NCI-H510A treated with DMSO at 0.1 percent for 48 hours (cell line): ENCODE measurements around the gene ZBTB24.
"Not testable (repeated sequence)": the region's sequence is repeated elsewhere in the genome, so short reads cannot be mapped to it uniquely, and the experiment has no call there.

ENCODE experiments used
- DNase-seq: peaks from one replicate; lab custom pipeline; 2025; lab: John Stamatoyannopoulos, UW

ZBTB24 gene

DNA sequence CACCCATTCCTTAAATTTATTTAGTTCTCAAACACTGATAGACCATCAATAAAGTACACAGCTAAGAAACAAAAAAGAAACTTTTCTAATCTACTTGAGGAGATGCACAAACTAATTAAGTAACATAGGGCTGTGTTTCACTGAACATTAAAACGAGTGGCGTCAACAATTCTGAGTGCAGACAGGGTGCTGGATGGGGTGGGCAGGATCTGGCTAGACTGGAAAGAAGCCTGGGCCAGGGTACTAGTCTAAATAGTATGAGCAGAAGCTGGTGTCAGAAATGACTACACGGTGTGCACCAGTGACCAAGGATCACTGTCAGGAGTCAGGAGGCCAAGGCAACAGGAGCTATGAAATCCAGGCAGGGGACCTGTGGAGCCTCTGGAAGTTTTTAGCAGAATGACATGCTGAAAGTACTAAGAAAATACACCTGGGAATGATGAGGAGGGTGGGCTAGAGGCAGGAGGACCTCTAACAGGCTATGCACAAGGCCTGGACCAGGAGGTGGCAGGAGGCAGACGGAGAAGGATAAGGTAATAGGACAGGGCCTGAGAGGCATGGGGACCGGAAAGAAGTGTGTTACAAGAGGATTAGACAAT lies 13.3 kb downstream of the ZBTB24 start:
- DNase-seq = no peak

DNA sequence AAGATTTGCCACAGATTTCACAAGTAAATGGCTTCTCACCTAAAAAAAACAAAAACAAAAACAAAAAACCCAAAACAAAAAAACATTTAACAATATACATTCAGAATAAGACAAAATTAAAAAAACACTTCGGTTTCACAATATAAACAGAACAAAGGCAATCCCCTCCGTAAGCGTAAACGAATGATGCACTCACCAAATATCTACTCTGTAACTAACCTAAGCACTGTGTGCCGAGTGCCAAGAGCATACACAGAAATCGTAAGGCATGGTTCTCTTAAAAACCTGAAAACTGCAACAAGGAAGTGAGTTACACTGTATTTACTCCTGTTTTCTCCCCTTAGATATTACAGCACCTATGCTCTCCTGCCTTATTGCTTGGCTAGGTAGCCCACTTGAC lies 15.3 kb downstream of the ZBTB24 start:
- no peak for DNase-seq

- no peak for DNase-seq
These were observed 16.7 kb downstream of the ZBTB24 start for GRCh38 chr6:109466212-109466923.

DNA sequence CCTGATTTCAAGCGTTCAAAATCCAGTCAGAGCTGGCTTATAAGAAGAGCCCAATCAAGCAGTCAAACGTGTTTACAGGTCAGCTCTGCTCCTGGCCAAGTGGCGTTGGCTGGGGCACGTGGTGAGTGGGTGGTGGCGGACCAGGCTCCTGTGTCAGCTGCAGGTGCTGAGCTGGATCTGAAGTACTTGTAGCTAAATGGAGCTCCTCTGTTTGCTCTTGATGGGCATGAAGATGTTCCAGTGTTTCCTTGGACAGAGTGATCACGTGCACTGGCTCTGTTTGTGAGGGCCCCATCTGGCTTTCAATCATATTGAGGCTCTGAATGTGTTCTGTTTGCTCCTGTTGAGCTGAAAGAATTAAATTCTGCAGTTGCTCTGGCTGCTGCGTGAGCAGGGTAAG lies 17.2 kb downstream of the ZBTB24 start:
- DNase-seq = peak; percentile 57

GRCh38 chr6:109461733-109462526 lies 21.1 kb downstream of the ZBTB24 start:
- no peak for DNase-seq

DNA sequence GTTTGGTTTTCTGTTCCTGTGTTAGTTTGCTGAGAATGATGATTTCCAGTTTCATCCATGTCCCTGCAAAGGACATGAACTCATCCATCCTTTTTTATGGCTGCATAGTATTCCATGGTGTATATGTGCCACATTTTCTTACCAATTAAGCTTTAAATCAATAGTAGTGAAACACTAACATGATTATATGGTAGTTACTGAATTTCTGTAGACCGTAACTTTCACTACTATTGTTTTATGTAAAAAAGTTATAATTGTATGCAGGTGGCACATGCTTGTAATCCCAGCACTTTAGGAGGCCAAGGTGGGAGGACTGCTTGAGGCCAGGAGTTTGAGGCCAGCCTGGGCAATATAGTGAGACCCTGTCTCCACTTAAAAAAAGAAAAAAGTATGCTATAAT lies 21.8 kb downstream of the ZBTB24 start:
- not testable (repeated sequence) for DNase-seq

DNA sequence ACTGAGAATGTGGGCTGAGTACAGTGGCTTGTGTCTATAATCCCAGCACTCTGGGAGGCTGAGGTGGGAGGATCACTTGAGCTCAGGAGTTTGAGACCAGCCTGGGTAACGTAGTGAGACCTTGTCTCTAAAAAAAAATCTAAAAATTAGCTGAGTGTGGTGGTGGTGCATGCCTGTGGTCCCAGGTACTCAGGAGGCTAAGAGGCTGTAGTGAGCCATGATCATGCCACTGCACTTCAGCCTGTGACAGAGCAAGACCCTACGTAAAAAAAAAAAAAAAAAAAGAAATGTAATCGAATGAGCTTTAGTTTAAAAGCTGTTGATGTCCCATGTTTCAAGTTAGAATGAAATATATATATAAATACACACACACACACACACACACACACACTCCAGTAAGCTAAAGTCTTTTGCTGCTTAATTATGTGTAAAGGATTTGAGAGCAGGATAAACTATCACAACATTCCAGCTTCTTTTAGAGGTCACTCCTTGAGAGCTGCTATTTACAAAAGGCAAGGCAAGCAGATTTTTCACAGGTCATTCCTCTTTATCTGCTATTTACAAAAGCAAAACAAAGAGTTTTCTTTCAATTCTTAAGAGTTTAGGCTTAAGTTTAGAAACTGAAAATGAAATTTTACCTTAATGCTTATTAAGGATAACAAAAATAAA lies 22.7 kb downstream of the ZBTB24 start:
- no peak for DNase-seq

- DNase-seq = peak; percentile 24
These were observed 24.1 kb downstream of the ZBTB24 start for GRCh38 chr6:109458774-109459531.

DNA sequence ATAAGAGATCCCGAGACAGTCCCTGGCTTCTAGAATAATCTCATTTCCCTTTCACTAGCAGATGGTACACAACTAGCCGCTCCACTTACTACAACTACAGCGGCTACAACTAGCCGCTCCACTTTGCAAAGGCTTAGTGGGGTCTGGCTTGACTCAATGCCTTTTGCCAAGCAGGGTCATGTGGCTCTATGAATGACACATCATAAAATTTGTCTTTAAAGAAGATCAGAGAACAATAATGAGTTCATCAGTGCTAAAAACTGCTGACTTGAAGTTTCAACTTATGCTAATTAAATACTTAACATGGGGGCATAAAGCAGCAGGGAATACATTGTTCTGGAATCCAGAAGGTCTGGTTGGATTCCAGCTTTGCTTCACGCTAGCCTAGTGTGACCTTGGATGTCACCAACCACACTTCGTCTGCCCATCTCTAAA lies 25.4 kb downstream of the ZBTB24 start:
- no peak for DNase-seq

DNA sequence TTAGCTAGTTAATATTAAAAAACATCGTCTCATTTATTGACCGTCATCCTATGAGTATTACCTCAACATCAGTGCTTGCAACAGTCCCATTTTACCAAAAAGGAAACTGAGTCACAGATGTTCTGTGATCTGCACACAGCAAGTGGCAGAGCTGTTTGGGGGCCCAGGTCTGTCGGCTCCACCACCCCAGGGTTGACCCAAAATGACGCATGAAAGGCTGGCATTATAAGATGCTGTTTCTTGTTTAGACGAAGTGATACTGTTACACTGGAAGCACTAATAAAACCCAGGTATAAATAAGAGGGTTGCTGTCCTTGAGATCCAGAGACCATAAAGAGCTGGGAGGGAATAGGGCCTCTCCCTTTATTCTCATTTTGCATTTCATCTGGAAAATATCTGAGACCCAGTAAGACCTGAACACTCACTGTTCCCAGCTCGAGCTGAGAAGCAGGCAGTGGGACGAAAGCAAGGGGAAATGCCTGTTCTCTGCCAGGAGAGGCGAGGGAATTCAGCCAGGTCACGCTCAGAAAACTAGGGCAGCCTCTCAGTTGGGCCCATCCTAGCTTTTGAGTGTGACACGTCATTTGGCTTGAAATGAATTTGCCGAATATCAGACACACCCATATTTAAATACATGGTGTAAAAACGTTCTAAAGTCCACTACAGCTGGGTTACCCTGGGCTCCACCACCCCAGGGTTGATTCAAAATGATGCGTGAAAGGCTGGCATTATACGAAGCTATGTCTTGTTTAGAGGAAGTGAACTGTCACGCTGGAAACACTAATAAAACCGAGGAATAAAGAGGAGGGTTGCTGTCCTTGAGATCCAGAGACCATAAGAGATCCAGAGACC lies 26.1 kb downstream of the ZBTB24 start:
- no peak for DNase-seq

- no peak for DNase-seq
These were observed 26.9 kb downstream of the ZBTB24 start for GRCh38 chr6:109456111-109456583.

DNA sequence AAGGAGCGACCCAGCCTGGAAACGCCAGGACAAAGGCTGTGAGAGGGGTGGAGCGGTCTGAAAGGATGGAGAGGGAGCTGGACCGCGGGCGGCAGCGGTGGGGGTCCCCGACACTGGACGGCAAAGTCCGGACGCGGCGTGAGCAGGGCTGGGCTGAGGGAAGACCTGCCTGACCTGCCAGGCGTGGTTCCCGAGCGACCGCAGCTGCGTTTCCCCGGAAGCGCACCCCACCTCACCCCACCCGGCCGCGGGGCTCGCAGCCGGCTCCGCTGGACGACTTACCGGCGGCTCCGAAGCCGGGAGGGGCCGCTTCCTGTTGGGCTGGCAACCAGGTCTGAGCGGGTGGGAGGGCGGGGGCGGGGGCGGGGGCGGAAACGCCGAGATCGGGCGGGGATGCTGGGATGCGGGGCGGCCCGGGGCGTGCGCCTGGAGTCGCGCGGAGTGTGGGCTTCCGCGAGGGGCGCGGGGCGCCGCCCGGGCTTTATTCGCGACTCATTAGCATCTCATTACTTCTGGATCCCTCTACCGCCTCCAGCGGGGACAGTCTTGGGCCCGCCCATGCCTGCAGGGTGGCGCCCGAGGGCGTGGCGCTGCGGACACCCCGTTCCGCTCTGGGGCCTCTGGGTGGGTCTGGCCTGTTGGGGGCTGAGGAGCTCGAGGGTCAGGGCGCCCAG lies 27.4 kb downstream of the ZBTB24 start, which contains the start of gene MICAL1:
Gene MICAL1, minus strand, starts transcription at position 336 of the 674 bp plus-strand sequence. CDS start 1,576 bp downstream, outside the sequence.
- DNase-seq = no peak

DNA sequence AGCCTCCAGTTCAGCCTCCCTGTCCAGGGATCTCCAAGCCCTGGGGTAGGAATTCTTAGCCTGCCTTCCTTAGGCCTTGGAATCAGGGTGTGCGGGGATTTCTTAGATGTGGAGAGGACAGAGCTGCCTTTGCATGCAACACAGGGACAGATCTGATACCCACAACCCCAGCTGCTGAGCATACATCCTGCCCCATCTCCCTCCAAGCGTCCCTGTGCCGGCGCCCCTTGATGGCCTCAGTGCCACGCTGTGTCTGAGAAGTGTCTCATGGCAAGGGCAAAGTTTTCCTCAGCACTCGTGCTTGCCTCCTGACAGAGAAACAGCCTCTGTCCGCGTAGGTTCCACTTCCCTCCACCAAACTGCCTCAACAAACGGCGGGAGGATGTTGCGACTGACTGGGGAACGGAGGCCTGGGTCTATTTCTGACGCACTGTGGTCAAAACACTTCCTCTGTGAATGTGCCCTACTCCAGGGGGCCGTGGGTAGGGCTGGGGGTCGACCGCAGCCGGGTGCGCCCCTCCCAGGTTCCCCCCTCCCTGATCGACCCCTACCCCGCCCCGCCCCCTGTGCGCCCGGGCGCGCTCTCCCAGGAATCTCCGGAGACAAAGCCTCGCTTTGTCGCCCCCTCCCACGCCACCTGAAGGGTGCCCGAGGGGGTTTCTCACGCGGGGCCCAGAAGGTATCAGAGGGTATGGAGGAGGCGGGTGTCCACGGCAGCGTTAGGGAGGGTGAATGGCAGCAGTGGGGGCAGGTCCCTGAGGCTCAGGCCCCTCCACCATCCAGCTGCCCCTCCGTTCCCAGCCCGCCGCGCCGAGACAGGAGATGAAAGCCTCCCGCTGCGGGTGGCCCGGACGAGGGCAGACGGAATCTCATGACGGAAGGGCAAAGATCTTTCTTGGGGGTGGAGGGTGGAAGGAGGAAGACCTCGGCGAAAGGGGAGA lies 28.3 kb downstream of the ZBTB24 start:
- DNase-seq = no peak

DNA sequence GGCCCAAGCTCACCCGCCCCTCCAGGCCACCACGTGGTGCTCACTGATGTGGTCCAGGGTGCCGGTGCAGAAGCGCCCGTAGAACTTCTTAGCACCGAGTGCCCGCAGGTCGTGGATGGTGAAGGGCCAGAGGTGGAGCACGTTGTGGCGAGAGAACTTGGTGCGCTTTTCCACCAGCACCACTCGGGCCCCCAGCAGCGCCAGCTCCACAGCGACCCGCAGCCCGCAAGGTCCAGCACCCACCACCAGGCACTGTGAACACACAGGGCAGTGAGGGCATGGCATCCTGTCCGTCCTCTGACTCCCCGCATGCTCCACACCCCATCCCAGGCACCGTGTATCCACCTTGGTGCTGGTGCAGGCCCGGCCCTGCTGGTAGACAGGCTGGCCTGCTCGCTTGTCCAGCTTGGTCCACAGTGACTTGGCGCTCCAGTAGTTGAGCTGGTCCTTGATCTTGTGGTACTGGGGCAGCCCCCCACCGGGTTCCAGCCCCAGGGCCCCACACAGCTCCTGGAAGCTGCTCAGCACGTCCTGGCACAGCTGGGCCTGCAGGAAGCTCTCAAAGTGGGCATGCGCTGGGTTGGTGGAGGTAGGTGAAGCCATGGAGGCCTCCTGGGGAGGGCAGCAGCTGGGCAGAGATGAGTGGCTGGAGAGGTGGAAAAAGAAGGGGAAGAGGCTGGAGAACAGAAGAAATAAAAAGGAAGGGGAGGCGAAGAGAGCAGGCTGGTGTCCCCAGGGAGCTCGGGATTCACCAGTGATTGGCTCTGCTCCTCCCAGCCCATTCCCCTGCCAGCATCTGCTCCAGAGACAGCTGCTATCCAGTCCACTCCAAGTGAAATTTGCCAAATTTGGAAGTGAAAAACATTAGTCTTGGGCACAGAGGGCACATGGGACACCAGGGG lies 29.2 kb downstream of the ZBTB24 start:
- no peak for DNase-seq

DNA sequence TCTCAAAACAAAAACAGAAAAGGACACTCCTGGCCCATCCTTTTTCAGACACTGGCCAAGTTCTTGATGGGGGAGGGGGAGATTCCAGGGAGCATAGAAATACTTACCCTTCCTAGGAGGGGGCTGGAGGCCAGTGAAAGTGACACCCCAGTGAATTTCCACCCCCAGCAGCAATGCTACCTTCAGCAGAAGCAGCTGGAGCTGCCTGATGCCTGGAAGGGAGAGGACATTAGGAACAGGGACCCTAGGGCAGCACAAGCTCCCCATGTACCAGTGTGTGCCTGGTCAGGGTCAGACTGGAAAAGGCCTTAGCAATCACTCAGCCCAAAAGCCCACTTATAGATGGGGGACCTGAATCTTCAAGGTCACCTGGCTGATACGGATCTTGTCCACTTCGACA lies 29.9 kb downstream of the ZBTB24 start:
- no peak for DNase-seq

DNA sequence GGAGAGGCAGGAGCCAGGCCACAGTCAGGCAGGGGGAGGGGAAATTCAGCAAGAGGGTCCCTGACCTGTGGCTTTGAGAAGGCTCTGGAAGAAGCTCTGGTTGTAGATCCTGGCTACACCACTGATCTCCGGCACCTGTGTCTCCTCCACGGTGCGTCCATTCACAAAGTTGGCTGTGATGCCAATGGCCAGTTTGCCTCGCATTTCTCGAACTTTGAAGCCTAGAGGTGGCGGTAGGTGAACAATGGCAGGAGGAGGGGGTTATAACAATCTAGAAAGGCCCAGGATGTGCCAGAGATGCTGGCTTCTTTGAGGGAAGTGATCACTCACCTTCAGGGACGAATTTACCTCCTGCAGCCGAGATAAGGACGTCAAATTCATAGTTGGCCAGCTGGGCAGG lies 30.8 kb downstream of the ZBTB24 start:
- no peak for DNase-seq

- no peak for DNase-seq
These were observed 31.6 kb downstream of the ZBTB24 start for GRCh38 chr6:109451376-109451775.

- DNase-seq = no peak
These were observed 32.2 kb downstream of the ZBTB24 start for GRCh38 chr6:109450801-109451200.
